ENCODE data around the gene PSORS1C1. TPM values are rescaled to one million over a fixed set of nuclear protein-coding genes. Genes with fewer than 3 reads are reported as not detected.

Gene PSORS1C1
- total RNA-seq, 1 donor from 2014 or later: 0.45 TPM

DNA sequence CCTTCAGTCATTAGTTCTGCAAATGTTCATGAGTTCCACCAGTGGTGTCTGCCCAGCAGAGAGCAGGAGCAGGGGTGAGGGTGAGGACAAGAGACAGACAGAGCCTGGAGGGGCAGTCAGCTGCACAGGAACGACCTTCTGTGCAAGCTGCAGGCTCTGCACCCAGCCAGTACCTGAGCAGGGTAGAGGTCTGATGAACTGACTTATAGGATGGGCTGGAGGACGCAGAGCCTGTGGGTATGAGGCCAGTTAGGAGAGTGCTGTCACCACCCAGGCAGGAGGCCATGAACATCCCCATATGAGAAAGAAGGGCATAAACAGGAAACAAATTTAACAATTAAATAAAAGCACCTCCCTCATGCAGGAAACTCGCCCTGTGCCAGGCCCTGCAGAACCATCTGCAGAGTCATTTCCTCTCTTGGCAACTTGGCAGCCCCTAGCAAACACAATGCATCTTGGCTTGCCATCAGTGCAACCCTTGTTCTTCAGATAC is 20.2 kb upstream of the PSORS1C1 start:
- no peak for DNase-seq (ENCODE audit: low spot score)

DNA sequence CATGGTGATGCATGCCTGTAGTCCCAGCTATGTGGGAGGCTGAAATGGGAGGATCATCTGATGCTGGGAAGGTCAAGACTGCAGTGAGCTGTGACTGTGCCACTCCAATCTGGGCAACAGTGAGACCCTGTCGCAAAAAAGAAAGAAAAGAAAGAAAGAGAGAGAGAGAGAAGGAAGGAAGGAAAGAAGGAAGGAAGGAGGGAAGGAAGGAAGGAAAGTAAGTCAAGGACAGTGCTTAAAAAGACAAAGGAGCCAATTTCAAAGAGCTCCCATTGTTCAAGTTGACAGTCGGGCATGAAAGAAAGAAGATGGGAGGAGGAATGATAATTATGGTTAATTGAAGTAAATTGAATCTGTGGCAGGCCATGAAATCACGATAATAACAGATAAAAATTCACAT is 18.4 kb upstream of the PSORS1C1 start:
- DNase-seq (ENCODE audit: low spot score): no peak

DNA sequence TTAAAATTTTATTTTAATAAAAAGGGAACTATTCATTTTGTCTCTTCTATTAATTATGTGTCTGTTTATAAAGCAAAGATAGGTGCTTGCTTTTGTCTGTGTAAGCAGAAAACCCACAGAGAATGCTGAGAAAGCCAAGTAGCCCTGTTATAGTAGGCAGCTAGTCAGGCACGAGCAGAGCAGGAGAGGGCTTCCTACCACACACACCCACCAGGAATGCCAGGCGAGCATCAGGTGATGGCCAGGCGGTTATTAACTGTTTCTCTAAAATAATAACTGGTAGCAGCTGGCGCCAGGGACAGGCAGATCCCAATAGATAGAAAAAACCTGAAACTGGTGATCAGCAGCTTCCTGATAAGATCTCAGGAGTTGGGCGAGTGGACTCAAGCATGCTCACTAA is 17.9 kb upstream of the PSORS1C1 start:
- no peak for DNase-seq (ENCODE audit: low spot score)

DNA sequence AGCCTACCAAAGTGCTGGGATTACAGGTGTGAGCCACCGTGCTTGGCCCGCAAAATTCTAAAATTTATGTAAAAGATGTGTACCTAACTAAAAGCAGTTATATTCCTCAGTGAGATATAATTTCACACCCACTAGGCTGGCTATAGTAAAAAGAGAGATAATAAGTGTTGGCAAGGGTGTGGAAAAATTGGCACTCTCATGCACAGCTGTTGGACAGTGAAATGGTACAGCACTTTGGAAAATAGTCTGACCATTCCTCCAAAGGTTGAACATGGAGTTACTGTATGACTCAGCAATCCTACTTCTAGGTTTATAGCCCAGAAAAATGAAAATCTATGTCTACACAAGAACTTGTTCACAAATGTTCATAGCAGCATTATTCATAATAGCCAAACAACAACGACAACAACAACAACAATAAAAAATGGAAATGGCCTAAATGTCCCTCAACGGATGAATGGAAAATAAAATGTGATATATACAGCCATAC is 16.1 kb upstream of the PSORS1C1 start:
- no peak for DNase-seq (ENCODE audit: low spot score)

DNA sequence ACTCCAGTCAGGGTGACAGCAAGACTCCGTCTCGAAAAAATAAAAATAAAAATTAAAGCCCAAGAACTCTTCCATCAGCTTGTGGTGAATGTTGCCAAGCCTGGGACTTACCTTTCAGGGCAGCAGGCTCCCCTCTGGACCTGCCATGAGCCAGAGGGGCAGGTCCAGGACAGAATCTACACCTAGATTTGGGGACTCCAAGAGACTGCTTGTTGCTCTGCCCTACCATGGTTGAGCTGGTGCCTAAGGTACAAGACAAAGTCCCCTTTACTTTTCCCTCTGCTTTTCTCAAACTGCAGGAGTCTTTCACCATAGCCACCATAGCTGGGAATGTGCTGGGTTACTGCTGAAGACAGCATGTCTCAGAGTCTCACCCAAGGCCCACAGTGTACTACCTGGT is 11.5 kb upstream of the PSORS1C1 start:
- peak; percentile 57 for DNase-seq (ENCODE audit: low spot score)

DNA sequence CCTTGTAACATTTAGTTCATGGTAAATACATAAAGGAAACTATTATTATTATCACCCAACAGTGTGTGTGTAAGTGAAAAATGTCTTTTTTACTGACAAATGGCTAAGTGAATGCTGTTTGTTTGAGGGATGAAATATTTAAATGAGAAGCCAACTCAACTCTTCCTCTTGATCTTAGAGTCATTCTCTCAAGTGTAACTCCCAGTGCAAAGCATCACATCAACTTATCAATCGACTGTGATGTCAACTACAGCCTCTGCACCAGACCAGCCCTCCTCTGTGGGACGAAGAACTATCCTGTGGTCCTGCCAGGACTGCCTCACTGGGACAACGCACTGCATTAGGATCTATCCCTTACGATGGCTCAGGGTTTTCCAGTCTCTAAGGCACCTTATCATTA is 7.5 kb upstream of the PSORS1C1 start:
- no peak for DNase-seq (ENCODE audit: low spot score)

DNA sequence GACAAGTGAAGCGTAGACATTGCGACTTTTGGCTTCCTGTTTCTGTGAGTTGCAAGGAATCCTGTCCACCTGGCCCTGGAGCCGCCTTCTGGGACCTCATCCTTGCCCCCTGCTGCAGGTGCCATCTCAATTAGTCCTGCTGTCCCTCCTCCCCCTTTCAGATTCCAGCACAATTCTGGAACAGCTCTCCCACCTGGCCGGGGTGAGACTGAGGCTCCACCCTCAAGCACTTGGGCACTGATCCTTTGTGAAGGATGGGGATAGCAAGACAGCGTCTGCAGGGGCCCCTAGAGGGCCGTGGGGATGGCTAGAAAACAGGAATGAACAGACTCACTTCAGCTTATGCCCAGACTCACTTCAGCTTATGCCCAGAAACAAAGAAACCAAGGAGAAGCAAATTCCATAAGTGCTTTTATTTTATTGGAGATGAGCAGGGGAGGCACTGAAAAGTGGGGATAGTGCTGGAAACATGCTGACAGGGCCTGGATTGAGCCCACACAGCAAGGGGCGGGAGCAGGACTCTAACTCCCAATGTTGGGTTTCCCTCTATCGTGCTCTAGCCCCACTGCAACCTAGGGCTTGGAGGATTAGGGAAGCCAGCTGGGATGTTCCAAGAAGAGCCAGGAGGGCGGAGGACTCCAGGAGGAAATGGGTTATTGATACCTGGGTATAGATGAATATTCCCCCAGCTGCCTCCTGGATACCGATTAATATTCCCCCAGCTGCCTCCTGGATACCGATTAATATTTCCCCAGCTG is 3.6 kb upstream of the PSORS1C1 start:
- DNase-seq (ENCODE audit: low spot score): no peak

DNA sequence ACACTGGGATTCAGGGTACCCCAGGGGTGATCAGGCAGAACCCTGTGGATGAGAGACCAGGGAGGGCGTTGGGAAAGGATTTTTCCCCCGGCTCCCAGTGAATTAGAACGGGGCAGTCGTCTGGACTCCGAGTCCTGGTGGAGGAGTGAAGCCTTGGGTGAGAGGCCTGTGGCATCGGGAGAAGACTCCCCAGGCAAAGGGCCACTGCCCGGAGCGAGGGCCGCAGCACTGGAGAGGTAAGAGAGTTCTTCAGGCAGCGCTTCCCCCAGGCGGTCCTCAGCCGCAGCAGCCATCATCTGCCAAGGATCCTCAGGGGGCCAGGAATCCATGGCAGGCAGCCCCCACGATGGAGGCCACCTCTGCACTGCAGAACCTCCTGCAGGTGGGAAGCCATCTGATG is 2.9 kb upstream of the PSORS1C1 start:
- no peak for DNase-seq (ENCODE audit: low spot score)

DNA sequence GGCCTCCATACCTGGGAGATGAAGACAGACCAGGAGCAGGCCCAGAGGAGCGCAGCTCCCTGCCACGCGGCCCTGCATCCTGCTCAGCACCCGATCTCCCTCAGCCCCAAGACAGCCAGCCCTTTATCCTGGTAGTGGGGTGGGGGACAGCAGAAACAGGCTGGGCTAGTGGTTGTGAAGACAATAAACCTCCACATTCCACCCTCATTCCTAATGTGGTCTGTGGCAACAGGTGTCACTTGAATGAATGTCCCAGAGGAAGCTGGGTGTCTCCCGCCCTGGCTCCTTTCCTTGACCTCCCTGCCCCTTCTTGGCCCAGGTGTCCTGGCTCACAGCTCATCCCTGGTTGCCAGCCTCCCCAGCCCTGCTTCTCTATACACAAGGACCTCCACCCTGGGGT is 2.1 kb upstream of the PSORS1C1 start, which contains the start of gene C6orf15:
C6orf15 (minus strand) TSS at position 98 of the 400 bp plus-strand sequence; CDS start at position 78, 20 bp downstream.
- no peak for DNase-seq (ENCODE audit: low spot score)

DNA sequence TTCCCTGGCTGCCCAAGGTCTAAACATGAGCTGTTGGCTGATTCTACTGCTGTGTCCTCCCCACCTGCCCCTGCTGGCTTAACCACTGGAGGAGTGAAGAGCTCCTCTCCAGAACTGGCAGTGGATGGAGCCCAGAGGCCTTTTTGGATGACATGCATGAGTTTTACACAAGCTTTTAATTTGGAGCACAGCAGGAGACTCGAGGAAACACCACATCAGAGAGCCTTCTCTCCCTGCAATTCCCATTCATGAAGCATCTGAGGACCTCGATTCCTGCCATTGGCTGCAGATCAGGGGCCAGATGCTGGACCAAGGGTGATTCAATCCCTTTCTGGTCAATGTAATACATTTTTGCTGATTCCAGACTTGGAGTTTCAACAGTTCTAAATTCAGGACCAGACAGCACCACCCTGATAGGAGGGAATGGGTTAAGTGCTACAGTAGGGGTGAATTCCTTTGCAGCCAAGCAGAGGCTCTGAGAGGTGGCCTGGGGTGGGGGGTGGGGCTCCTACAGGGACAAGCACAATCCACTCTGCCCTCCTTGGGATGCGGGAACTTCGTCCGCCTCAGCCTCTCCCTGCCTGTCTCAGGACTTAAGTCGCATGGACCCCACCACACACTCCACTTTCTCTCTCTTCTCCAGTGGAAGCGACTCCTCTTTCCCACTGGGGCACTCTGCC is 599 bp upstream of the PSORS1C1 start:
- no peak for DNase-seq (ENCODE audit: low spot score)

DNA sequence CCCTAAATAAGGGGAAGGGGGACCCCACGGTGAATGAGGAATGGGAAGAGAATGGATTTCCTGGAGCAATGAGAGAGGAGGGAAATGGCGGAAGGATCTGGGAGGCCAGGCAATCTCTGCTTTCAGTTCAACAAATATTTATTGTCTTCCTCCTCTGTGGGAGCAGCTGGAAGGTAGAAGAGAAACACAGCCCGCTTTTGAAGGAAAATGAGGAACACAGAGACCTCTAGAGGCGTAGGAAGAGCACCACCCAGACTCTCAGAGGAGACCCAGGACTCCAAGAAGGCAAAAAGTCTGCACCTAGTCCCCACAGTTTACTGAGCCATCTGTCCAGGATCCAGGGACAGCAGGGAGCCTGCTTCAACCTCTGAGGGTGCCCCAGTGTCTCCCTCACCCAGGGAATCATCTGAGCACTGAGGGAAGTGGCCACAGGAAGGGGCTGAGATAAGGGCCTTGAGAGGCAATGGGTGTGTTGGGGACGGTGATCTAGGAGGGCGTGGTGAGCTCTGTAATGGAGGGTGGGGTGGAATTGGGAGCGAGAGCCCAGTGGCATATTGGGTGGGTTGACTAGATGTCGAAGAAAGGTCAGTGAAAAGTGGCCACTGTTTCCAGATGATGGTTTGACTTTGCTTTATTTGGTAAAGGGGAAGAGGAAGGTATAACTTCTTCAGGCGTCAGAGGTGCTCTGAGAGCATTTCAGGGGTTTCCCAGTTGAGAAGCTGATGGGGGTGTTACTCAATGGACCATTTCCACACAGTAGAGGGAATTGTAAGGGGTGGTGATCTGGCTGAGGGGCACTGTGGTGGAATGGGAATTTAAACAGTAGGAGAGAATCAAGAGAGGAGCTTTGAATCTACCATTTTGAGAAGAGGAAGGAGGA is 610 bp downstream of the PSORS1C1 start:
- no peak for DNase-seq (ENCODE audit: low spot score)

DNA sequence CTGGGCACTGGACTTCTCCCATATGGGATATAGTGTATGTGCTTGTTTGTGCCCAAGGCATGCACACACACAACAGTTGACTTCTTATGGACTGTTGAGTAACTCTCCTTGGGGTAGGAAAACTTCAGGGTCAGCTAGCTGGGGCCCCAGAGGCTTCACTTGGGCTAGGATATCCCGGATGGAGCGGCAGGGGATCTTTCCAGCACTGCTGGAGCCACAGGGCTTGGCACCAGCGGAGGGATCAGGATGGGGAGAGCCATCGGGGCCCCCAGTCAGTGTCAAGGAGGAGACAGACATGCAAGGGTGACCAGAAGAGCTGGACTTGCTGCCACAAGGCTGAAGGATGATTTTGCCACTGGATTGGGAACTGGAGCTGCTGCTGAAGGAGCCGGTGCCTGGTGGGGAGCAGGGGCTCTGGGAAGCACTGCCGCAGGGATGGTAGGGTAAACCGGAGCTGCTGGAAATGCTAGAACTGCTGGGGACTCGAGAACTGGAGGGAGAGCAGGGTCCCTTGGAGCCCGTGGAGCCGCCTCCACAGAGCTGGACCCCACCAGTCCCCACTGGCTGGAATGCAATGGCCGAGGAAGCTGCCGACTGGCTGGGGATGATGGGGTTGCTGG is 1.5 kb downstream of the PSORS1C1 start:
- no peak for DNase-seq (ENCODE audit: low spot score)

DNA sequence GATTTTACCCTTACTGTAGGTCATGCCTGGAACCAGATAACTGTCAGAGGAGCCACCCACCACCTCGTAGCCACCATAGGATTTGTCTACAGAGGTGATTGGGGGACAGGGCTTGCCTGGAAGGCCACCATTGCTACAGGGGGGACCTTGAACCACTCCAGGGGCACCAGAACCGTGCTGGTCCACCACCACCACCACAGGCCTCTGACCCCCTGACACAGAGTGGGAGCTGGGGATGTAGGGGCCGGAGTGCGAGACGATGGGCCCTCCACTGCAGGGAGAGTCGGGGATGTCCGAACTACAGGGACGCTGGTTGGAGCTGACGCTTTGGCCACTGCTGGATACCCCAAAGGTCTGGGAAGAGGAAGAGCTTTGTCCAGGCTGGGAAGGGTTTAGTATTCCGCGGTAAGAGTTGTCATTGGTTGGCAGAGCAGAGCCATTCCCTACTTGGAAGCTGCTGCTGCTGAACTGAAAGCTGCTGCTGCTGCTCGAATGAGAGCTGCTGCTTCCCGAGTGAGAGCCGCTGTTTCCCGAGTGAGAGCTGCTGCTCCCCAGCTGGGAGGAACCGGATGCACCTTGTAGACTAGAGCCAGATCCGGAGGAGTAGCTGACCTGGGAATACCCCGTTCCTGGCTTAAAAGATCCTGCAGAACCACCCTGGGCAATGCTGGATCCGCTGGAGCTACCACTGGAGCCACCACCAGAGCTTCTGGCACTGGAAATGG is 2.2 kb downstream of the PSORS1C1 start:
- no peak for DNase-seq (ENCODE audit: low spot score)

DNA sequence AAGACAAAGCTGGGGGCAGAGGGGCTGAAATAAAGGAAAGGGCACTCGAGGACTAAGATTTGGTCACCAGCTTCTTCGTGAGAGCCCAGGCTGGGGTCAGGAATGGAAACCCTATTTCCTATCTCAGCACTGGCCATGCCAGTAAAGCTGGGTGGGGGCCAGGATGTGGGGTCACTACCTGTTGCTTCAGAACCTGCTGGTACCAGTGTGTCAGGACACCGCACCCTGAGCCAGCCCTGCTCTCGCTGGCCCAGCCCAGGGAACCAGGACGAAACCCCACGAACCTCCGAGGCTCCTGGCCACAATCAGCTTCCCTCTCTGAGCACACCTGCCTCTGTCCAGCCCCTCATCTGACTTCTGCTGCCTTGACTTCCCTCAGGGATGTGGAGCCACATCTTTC is 3.6 kb downstream of the PSORS1C1 start:
- DNase-seq (ENCODE audit: low spot score): no peak

DNA sequence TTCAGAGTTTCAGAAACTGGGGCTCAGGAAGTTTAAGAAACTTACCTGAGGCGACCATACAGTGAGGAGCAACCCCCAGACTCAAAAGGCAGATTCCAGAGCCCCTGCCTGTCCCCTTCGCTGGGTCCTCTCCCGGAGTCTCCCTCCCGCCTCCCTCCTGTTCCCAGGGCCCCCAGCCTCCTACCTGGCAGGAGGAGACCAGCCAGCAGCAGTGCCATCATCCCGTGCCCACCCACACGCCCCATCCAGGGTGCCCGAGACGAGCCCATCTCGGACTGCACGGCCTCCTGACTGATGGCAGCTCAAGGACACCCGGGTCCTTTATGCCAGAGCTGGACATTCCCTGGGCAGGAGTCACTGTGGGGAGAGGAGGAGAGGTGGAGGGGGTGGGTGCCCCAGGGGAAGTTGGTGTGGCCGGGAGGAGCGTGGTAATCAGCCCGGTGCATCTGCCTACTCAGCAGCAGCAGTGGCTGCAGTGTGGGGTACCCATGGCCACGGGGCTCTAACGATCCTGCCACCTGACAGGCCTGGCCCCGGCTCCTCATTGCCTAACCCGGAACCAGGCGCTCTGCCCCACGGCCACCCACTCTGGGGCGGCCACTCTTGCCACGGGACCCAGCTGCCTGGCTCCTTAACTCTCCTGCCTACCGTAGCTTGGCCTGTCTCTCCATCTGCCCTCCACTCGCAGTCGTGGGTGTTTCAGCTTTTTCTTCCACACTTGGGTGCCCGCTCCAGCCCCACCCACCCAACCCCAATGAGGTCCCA is 5.7 kb downstream of the PSORS1C1 start, which contains the start of gene CDSN:
CDSN (minus strand) TSS at position 296 of the 765 bp plus-strand sequence; CDS start at position 269, 27 bp downstream.
- DNase-seq (ENCODE audit: low spot score): no peak

DNA sequence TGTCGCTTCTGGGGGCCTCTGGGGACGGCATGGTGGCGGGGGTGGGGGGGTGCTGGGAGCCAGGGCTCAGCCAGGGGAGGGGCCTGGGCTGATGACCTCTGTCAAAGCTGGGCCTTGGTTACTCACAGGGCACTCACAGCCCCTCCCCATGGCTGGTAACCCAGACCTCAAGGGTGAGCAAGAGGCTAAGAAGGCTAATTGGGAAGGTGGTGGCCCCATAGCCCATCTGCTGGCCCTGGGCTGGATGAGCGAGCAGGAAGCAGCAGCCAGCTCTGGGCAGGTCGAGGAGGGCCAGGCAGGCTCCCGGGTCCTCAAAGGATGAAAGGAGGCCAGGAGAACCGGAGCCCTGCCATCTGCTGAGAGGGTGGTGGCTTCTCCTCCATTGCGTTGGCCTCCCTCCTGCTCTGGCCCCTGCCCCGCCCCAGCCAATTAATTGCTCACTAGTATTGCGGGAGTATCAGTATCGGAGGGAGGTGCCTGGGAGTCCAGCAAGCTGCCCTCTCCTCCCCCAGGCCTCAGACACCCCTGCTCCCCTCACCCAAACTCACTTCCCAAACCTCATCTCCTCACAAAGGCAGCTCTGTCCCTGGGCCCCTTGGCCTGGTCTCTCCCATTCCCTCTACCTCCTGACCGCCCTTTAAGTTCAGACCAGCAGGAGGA is 6.7 kb downstream of the PSORS1C1 start:
- DNase-seq (ENCODE audit: low spot score): no peak

DNA sequence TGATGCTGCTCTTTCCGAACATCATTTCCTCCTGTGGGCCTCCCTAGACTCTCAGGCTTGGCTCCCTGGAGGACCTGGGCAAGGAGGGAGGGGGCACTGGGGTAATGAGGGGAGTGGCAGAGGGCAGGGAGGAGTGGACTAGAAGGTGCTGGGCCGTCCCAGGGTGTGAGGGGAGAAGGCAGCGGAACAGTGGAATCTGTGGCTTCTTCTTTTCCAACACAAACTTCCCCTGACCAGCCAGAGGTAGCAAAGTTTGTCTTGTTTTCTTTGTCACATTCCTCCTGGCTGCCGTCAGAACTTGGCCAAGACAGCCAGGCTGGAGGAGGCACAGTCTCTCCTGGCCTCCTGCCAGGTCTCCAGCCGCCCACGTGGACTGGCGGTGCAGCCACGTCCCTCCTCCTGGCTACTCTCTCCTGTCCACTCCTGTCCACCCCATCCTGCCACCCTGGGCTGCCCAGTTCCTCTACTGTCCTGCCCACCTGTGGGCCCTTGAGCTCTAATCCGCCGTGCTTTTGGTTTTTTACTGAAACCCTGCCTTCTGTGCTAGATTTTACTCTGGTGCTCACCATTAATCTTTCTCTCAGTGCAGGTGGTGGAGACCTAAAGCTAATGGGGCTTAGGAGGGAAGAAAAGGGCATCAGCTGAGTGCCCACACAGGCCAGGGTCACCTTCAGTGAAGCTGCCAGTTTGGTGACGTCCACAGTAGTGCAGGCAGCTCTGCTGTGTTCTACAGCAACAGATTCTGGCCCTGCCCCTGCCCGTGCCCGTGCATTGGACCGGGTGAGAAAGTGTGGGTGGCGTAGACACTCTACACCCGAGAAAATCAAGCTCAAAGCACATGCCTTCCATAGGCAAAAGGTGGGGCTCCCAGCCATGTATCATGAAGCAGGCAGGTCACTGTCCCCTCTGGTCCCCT is 8.4 kb downstream of the PSORS1C1 start:
- no peak for DNase-seq (ENCODE audit: low spot score)

DNA sequence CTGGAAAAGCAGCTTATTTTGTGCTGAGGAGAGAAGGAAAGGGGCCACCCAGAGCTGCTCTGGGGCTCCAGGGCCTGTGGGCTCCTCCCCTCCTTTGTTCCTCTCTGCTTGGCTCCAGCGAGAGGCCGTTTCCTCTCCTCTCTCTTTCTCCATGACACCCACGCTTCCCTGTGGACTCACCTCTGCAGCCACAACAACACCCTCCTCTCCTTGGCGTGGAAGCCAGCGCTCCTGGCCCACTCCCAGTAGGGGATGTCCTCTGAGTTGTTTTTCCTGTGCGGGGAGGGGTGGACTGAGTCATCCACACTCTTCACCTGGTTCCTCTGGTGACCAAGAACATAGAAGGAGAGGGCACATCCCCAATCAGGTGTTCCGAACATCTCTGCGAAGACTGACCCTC is 10.6 kb downstream of the PSORS1C1 start:
- no peak for DNase-seq (ENCODE audit: low spot score)
